Breast epithelium (tissue), 3 donors: Measurements from ENCODE around the gene FZR1.

Experiments
- POLR2A ChIP-seq: fragments of 450-650 bp; IDR thresholded peaks from one replicate; pipeline ENCODE4 v1.6.1; 2016; ENCODE audit warnings: antibody characterized with exemption, mild to moderate bottlenecking, moderate library complexity
- POLR2AphosphoS5 ChIP-seq, 3 donors: sonication (generic); formaldehyde crosslinking; IDR thresholded peaks; one replicate each; pipeline ENCODE4 v1.6.1; 2017; ENCODE audit warnings: antibody characterized with exemption in 3 of 3
- TF ChIP-seq, protein P1 (sequence below), 3 donors: fragments of 450-650 bp; IDR thresholded peaks; one replicate each; pipeline ENCODE4 v1.5.1; 2016 to 2017; ENCODE audit warnings: antibody characterized with exemption in 3 of 3, mild to moderate bottlenecking in 3 of 3, moderate library complexity in 3 of 3

DNA sequence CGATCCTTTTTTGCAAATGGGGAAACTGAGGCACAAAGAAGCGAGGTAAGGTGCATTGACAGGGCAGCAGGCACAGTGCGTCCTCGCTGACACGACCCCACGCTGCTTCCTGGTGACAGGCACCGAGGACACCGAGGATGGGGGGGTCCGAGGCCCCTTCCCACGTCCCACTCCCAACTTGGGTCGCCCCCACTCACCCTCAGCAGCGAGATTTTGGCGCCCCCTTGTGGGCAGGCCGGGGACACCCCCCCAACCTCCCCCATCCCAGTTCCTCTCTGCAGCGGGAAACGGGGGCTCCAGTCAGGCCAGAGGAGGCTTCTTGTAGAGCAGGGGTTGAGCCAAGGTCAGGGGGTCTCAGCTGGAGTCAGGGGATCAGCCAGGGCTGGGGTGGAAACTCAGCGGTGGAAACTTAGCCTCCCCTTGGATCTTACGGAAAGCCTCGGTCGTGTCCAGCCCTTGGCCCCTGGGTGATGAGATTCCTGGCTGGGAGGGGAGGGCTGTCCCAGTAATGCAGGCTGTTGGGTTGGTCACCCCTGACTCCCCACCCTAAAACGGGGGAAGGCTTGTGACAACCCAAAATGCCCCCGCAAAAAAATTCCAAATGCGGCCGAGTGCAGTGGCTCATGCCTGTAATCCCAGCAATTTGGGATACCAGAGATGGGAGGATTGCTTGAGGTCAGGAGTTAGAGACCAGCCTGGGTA lies 34.0 kb upstream of the FZR1 start:
- TF ChIP-seq POLR2A (no peak), POLR2AphosphoS5 (IDR thresholded peaks at IDR 0.05) (no peak)
- TF ChIP-seq, protein P1, sequence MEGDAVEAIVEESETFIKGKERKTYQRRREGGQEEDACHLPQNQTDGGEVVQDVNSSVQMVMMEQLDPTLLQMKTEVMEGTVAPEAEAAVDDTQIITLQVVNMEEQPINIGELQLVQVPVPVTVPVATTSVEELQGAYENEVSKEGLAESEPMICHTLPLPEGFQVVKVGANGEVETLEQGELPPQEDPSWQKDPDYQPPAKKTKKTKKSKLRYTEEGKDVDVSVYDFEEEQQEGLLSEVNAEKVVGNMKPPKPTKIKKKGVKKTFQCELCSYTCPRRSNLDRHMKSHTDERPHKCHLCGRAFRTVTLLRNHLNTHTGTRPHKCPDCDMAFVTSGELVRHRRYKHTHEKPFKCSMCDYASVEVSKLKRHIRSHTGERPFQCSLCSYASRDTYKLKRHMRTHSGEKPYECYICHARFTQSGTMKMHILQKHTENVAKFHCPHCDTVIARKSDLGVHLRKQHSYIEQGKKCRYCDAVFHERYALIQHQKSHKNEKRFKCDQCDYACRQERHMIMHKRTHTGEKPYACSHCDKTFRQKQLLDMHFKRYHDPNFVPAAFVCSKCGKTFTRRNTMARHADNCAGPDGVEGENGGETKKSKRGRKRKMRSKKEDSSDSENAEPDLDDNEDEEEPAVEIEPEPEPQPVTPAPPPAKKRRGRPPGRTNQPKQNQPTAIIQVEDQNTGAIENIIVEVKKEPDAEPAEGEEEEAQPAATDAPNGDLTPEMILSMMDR (IDR thresholded peaks at IDR 0.05) = peak; percentile 79 to 85 (median 82)
